HFF-Myc (cell line): ENCODE measurements around the gene PCAT7.

Source experiments
- DNase-seq: peaks from one replicate; pipeline ENCODE4 v3.0.0-alpha.2; 2011; ENCODE audit warnings: low read depth; ENCODE audit errors: extremely low read depth
- H3K4me3 ChIP-seq: replicated peaks from 2 replicates; pipeline ENCODE4 v1.5.1; 2011; ENCODE audit warnings: low read depth, mild to moderate bottlenecking, control low read depth, low read length
- TF ChIP-seq, protein P1 (sequence below): IDR thresholded peaks from 2 replicates; pipeline ENCODE4 v1.5.1; 2012; ENCODE audit warnings: mild to moderate bottlenecking, low read depth, low read length, control low read depth; ENCODE audit errors: missing control alignments

PCAT7 gene

DNA sequence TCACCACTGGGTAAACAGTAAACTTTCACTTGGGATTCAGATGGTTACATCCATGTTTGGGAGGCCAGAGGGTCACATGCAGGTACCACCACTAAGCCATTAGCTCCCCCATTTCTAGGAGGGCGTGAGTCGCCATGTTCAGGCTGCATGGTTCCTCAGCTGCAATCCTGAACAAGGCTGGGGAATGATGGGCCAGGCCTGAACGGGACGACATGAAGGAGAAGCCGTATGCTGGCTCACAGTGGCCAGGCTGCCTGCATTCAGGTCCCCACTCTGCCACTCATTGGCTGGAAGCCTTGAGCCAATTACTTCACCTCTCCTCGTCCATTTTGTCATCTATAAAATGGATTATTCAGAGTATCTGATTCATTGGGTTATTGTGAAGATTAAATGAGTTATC lies 47.8 kb downstream of the PCAT7 start:
- TF ChIP-seq, protein P1, sequence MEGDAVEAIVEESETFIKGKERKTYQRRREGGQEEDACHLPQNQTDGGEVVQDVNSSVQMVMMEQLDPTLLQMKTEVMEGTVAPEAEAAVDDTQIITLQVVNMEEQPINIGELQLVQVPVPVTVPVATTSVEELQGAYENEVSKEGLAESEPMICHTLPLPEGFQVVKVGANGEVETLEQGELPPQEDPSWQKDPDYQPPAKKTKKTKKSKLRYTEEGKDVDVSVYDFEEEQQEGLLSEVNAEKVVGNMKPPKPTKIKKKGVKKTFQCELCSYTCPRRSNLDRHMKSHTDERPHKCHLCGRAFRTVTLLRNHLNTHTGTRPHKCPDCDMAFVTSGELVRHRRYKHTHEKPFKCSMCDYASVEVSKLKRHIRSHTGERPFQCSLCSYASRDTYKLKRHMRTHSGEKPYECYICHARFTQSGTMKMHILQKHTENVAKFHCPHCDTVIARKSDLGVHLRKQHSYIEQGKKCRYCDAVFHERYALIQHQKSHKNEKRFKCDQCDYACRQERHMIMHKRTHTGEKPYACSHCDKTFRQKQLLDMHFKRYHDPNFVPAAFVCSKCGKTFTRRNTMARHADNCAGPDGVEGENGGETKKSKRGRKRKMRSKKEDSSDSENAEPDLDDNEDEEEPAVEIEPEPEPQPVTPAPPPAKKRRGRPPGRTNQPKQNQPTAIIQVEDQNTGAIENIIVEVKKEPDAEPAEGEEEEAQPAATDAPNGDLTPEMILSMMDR, result no peak
- H3K4me3 ChIP-seq, result no peak overlapping the region
- DNase-seq, result no peak

DNA sequence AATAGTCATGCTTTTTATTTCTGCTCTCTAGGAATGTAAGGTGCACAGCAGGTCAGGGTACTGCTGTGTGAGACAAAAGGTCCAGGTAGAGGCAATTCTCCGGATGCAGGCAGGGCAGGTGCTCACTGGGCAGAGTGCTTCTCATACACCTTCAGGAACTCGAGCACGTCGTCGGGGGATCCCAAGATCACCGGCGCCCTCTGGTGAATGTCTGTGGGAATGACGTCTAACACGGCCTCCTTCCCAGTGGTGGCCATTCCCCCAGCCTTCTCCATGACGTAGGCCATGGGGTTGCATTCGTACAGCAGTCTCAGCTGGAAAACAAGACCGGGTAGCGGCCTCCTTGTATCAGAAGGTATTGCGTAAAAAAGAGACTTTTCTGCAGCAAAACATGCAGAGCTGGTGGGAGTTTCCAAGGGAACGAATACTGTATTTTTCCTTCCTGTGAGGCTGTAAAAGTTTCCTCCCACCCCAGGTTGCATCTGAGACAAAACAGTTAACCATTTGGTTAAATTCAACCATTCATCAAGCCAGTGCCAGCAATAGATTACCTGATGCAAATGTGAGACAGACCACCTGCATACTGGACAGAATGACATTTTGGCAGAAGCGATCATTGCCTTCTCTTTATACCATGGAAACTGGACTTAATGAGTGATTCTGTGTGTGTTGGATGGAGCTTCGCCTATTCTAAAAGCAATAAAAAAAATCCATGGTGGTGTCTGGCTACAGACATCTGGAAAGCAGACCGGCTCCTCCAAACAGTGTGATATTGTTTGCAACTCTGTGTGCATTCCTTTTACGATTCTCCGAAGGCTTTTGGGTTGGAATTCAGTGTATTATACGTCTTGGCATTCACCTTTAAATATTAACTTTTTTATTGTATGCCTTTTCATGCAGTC lies 48.6 kb downstream of the PCAT7 start:
- TF ChIP-seq, protein P1, result peak; percentile 71
- DNase-seq, result peak; percentile 32
- H3K4me3 ChIP-seq, result no peak overlapping the region

DNA sequence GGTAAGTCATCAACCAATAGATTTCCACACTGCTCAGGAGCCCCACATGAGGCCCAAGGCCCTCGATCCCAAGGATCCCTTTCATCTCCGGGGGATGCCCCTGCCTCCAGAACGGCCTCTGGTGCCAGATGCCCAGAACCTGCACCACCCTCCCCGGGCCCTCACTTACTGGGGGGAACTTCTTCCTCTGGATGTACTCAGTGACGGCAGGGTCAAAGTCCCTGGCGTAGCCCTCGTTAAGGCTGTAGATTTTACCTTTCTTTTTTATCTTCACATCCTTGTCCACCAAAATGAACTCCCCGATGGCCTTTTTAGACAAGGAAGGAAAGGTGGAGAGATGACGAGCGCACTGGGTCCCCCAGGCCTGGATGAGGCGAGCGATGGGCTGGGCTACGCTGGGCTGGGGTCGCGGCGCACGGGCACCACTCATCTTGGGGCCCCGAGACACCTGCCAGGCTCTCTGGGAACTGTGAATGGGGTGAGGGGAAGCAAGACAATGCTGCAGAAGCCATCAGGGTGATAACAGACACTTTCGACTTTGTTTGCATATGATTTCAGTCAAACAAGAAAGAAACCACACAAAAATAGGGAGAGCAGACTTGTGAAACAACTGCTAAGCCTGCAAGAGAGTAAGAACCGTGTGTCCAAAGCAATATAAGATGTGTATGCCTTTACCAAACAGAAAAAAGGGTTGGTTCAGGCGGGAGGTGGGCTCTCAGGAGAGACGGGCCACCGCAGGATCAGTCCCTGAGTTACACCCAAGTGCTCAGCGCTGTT lies 52.0 kb downstream of the PCAT7 start:
- no peak for DNase-seq
- TF ChIP-seq, protein P1, result no peak
- H3K4me3 ChIP-seq, result no peak overlapping the region

DNA sequence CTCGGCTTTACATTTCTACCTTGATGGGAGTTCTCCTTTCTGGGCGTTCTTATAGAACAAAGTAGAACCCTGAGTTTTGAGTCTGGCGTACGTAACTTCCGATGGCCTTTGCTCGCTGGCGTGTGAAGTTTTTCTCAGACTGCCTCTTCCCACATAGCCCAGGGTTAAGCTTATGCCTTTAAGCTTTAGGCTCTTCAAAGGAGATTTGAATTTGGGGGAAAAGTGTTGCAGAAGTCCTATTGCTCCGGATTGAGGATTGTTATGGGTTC lies 52.5 kb downstream of the PCAT7 start:
- TF ChIP-seq, protein P1, result no peak
- no peak for DNase-seq
- H3K4me3 ChIP-seq, result no peak overlapping the region

DNA sequence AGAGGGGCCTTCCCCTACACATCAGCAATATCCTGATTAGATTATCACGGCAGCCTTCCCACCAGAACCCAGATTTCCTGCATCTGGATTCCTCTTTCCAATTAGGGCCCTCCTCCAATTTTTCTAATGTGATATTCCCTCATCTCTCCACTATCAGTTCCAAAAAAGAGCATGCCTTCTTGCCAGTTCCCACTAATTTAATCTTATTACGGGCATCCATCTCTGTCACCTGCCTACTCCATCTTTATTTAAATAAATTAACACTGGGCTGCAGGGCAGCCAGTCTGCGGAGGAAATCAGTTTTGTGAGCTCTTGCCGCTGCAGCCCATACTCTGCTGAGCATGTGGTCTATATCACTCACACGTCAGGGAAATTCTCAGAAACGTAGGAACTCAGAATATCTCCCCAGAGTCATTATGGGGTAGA lies 55.3 kb downstream of the PCAT7 start:
- TF ChIP-seq, protein P1, result no peak
- no peak overlapping the region for H3K4me3 ChIP-seq
- no peak for DNase-seq

DNA sequence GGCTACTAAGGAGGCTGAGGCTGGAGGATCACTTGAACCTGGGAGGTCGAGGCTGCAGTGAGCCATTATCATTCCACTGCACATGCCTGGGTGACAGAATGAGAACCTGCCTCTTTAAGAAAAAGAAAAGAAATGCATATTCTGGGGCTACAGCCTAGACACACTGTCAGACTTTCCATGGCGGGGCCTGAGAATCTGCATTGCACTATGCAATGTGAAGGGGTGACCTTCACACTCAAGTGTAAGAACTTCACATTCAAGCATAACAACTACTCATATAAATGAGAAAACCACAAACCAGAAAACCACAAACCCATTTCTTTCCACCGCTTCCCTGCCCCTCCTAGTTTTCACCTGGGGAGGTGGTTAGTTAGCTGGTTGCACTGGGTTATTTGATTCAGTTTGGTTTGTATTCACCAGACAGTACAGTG lies 56.8 kb downstream of the PCAT7 start:
- no peak for DNase-seq
- no peak overlapping the region for H3K4me3 ChIP-seq
- TF ChIP-seq, protein P1, result no peak
